ENCODE results near the gene USP53. TPM values are rescaled to one million over a fixed set of nuclear protein-coding genes. Genes with fewer than 3 reads are reported as not detected.

USP53 gene
- total and polyA plus RNA-seq, 2 of the 13 experiments (the other 11 are each of a cell fraction or from before 2014, with no cell fraction given): 5.3 to 8.1 TPM

DNA sequence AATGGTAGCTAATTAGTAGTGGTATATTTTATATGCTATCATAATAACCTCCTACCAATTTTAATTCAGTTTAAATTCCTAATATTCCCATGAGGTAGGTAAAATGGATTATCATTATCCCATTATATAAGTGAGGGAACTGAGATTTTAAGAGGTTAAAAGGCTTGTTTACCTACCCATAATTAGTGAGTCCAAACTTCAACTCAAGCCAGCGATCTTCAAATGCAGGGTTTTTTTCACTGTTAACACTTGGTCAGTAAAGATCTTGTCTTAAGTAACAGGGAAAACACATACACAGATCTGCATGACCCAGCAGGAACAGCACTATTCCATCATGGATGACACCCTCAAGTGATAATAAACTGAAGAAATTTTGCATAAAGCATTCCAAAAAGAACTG lies 78.1 kb downstream of the USP53 start (continued):
- TF ChIP-seq ZNF17 (CRISPR knock-in tag; IDR thresholded peaks at IDR 0.05) (no peak), PITX1 (CRISPR knock-in tag; IDR thresholded peaks at IDR 0.05) (no peak), GFI1 (CRISPR knock-in tag; IDR thresholded peaks at IDR 0.05; ENCODE audit: borderline replicate concordance) (peak; percentile 98), ZNF282 (IDR thresholded peaks at IDR 0.05; ENCODE audit: partially characterized antibody) (no peak), SOX5 (CRISPR knock-in tag; IDR thresholded peaks at IDR 0.05; ENCODE audit: borderline replicate concordance) (0 out of 2 replicates have a peak, but pooled peaks have one; percentile 6), KDM5B (CRISPR knock-in tag; IDR thresholded peaks at IDR 0.05; ENCODE audit: borderline replicate concordance) (no peak), ZNF740 (CRISPR knock-in tag; IDR thresholded peaks at IDR 0.05) (no peak), EHMT2 (IDR thresholded peaks at IDR 0.05; ENCODE audit: borderline replicate concordance, low read depth, low read length) (no peak), ETV6 (CRISPR knock-in tag; conservative IDR thresholded peaks at IDR 0.05) (no peak), ZNF225 (CRISPR knock-in tag; IDR thresholded peaks at IDR 0.05) (no peak), NR2F1 (CRISPR knock-in tag; IDR thresholded peaks at IDR 0.05) (peak in 1 of 2 experiments; percentile 49; a peak in 1 of 4 replicates), ZBTB10 (CRISPR knock-in tag; IDR thresholded peaks at IDR 0.05; ENCODE audit: borderline replicate concordance) (no peak), PPARG (CRISPR knock-in tag; conservative IDR thresholded peaks at IDR 0.05) (peak; percentile 84)
- TF ChIP-seq, protein P1, sequence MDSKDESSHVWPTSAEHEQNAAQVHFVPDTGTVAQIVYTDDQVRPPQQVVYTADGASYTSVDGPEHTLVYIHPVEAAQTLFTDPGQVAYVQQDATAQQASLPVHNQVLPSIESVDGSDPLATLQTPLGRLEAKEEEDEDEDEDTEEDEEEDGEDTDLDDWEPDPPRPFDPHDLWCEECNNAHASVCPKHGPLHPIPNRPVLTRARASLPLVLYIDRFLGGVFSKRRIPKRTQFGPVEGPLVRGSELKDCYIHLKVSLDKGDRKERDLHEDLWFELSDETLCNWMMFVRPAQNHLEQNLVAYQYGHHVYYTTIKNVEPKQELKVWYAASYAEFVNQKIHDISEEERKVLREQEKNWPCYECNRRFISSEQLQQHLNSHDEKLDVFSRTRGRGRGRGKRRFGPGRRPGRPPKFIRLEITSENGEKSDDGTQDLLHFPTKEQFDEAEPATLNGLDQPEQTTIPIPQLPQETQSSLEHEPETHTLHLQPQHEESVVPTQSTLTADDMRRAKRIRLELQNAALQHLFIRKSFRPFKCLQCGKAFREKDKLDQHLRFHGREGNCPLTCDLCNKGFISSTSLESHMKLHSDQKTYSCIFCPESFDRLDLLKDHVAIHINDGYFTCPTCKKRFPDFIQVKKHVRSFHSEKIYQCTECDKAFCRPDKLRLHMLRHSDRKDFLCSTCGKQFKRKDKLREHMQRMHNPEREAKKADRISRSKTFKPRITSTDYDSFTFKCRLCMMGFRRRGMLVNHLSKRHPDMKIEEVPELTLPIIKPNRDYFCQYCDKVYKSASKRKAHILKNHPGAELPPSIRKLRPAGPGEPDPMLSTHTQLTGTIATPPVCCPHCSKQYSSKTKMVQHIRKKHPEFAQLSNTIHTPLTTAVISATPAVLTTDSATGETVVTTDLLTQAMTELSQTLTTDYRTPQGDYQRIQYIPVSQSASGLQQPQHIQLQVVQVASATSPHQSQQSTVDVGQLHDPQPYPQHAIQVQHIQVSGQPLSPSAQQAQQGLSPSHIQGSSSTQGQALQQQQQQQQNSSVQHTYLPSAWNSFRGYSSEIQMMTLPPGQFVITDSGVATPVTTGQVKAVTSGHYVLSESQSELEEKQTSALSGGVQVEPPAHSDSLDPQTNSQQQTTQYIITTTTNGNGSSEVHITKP (CRISPR knock-in tag; IDR thresholded peaks at IDR 0.05; ENCODE audit: low read depth): no peak
- TF ChIP-seq, protein P2, sequence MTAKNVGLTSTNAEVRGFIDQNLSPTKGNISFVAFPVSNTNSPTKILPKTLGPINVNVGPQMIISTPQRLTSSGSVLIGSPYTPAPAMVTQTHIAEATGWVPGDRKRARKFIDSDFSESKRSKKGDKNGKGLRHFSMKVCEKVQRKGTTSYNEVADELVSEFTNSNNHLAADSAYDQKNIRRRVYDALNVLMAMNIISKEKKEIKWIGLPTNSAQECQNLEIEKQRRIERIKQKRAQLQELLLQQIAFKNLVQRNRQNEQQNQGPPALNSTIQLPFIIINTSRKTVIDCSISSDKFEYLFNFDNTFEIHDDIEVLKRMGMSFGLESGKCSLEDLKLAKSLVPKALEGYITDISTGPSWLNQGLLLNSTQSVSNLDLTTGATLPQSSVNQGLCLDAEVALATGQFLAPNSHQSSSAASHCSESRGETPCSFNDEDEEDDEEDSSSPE (CRISPR knock-in tag; IDR thresholded peaks at IDR 0.05): no peak
